Endothelial cell of umbilical vein (primary cell): ENCODE results near the gene ANGPTL3. TPM values are rescaled to one million over a fixed set of nuclear protein-coding genes. Genes with fewer than 3 reads are reported as not detected.

Experiments used
- BruUV-seq: library from RNA; stranded (reverse); fragments of 400-500 nt; replicated peaks from 2 replicates; lab custom pipeline; 2021; lab: Mats Ljungman, UMichigan
- CTCF ChIA-PET: fragments of 300-600, 350-600 bp; sonication (Branson Sonifier 250); formaldehyde crosslinking; loops from one replicate; lab custom pipeline; 2021; ENCODE audit warnings: antibody characterized with exemption, inconsistent platforms; lab: Charles Lee
- POLR2A ChIA-PET: fragments of 300-600, 350-600 bp; sonication (Branson Sonifier 250); formaldehyde crosslinking; loops from one replicate; lab custom pipeline; 2021; ENCODE audit warnings: antibody characterized with exemption, inconsistent platforms; lab: Charles Lee
- DNase-seq: peaks from one replicate; pipeline ENCODE4 v3.0.0-alpha.2; 2011; ENCODE audit warnings: low read depth, low spot score
- FAIRE-seq: peaks from 2 replicates; lab custom pipeline; 2011; peaks lifted over from hg19 to GRCh38; lab: Jason Lieb, UNC
- H2AFZ ChIP-seq: 2 replicates; pipeline ENCODE4 v1.6.0; 2012; ENCODE audit warnings: low read depth, low read length, control low read depth, inconsistent platforms
- H3K27ac ChIP-seq: 2 replicates; pipeline ENCODE4 v1.5.1; 2011; ENCODE audit warnings: low read depth, mild to moderate bottlenecking, control low read depth, low read length, moderate library complexity; ENCODE audit not compliant: insufficient read depth
- H3K27me3 ChIP-seq, 2 experiments: 2 replicates each; pipeline versions ENCODE4 v1.6.0 to v1.6.1; 2011; ENCODE audit warnings: low read length in 2 of 2, mixed read lengths in 1 of 2; ENCODE audit not compliant: control insufficient read depth in 2 of 2, insufficient read depth in 2 of 2
- H3K36me3 ChIP-seq, 2 experiments: 2 replicates in 1 of 2; 3 replicates in 1 of 2; pipeline ENCODE4 v1.5.1; 2011; ENCODE audit warnings: low read length in 2 of 2, mild to moderate bottlenecking in 1 of 2, moderate library complexity in 1 of 2; ENCODE audit not compliant: control insufficient read depth in 2 of 2, insufficient read depth in 2 of 2; ENCODE audit errors: extremely low read depth in 1 of 2
- H3K4me1 ChIP-seq: 3 replicates; pipeline ENCODE4 v1.5.1; 2011; ENCODE audit warnings: mild to moderate bottlenecking, low read length; ENCODE audit not compliant: control insufficient read depth, insufficient read depth; ENCODE audit errors: extremely low read depth
- H3K4me2 ChIP-seq: 2 replicates; pipeline ENCODE4 v1.6.1; 2011; ENCODE audit warnings: low read length, control low read depth, mixed read lengths; ENCODE audit not compliant: insufficient read depth
- H3K4me3 ChIP-seq, 3 experiments: fragments of 200-600 bp in 1 of 3; sonication (generic), shearing (Covaris generic) in 1 of 3; replicated peaks in 1 of 3; 2 replicates each; pipeline ENCODE4 v1.5.1; 2011 to 2016; ENCODE audit warnings: control low read depth in 3 of 3, low read length in 3 of 3, mild to moderate bottlenecking in 2 of 3, inconsistent platforms in 1 of 3, low read depth in 1 of 3, moderate library complexity in 1 of 3; ENCODE audit not compliant: insufficient read depth in 1 of 3
- H3K79me2 ChIP-seq: 2 replicates; pipeline ENCODE4 v1.6.0; 2012; ENCODE audit warnings: low read length, inconsistent platforms; ENCODE audit not compliant: control insufficient read depth, insufficient read depth
- H3K9ac ChIP-seq: replicated peaks from 2 replicates; pipeline ENCODE3; 2011; ENCODE audit warnings: low read length, control low read depth; ENCODE audit not compliant: insufficient read depth; ENCODE audit errors: extremely low read depth
- H3K9me1 ChIP-seq: replicated peaks from 3 replicates; pipeline ENCODE4 v1.6.0; 2011; ENCODE audit warnings: mild to moderate bottlenecking, low read length; ENCODE audit not compliant: control insufficient read depth, insufficient read depth; ENCODE audit errors: extremely low read depth
- H3K9me3 ChIP-seq: replicated peaks from 2 replicates; pipeline ENCODE4 v1.5.1; 2012; ENCODE audit warnings: low read length, inconsistent platforms; ENCODE audit not compliant: control insufficient read depth, insufficient read depth
- H4K20me1 ChIP-seq: replicated peaks from 2 replicates; pipeline ENCODE3; 2011; ENCODE audit warnings: mild to moderate bottlenecking, low read length; ENCODE audit not compliant: control insufficient read depth, insufficient read depth; ENCODE audit errors: extremely low read depth
- EZH2 ChIP-seq: IDR thresholded peaks from 2 replicates; pipeline ENCODE4 v1.6.1; 2012; ENCODE audit warnings: borderline replicate concordance, low read depth, mild to moderate bottlenecking, moderate library complexity, low read length, inconsistent platforms; ENCODE audit not compliant: severe bottlenecking
- FOS ChIP-seq: IDR thresholded peaks from 2 replicates; pipeline ENCODE4 v1.6.1; 2011; ENCODE audit warnings: mild to moderate bottlenecking, low read length, moderate library complexity, borderline replicate concordance; ENCODE audit not compliant: insufficient read depth
- JUN ChIP-seq: IDR thresholded peaks from 2 replicates; pipeline ENCODE4 v1.6.1; 2011; ENCODE audit warnings: borderline replicate concordance, low read depth; ENCODE audit not compliant: insufficient read length, insufficient read depth
- POLR2A ChIP-seq: IDR thresholded peaks from 2 replicates; pipeline ENCODE4 v1.6.1; 2012; ENCODE audit warnings: low read depth, mild to moderate bottlenecking, control low read depth, low read length
- POLR2AphosphoS5 ChIP-seq: IDR thresholded peaks from 2 replicates; pipeline ENCODE4 v1.6.1; 2012; ENCODE audit warnings: low read depth, mild to moderate bottlenecking, control low read depth, low read length, moderate library complexity; ENCODE audit not compliant: insufficient read depth
- dilution Hi-C: fragments of 300-500 bp; cut with MboI; formaldehyde crosslinking; loops from one replicate; pipeline ENCODE4 v1.15.0; 2019; ENCODE audit warnings: low sequenced_read_pairs; ENCODE audit not compliant: extremely low pct_ligation_motif_present
- intact Hi-C: fragments of 100-400 bp; cut with micrococcal nuclease; formaldehyde crosslinking; loops from one replicate; pipeline ENCODE4 v1.10.0; 2022
- polyA plus RNA-seq, 4 experiments: library from polyadenylated mRNA; depleted of rRNA in 3 of 4; stranded (reverse) in 3 of 4; unstranded in 1 of 4; fragments of >200 nt; gene quantifications; 2 replicates each; pipeline versions ENCODE4 v1.2.1 to v1.2.3, GENCODE V29; 2011 to 2012; ENCODE audit warnings: missing spikeins in 1 of 4
- total RNA-seq: library from RNA; stranded (reverse); gene quantifications from 2 replicates; pipeline ENCODE4 v1.2.3, GENCODE V29; 2021
- TF ChIP-seq, protein P1 (sequence below): IDR thresholded peaks from 2 replicates; pipeline ENCODE4 v1.6.1; 2011; ENCODE audit not compliant: insufficient read depth, insufficient read length
- TF ChIP-seq, protein P2 (sequence below), 2 donors: IDR thresholded peaks; 1 replicate in 1 of 2; 2 replicates in 1 of 2; pipeline ENCODE4 v1.5.1; 2011; ENCODE audit warnings: low read length in 2 of 2, mild to moderate bottlenecking in 2 of 2, moderate library complexity in 2 of 2, control low read depth in 1 of 2, inconsistent platforms in 1 of 2, low read depth in 1 of 2; ENCODE audit not compliant: insufficient read depth in 1 of 2; ENCODE audit errors: extremely low read depth in 1 of 2

ANGPTL3 gene
- total and polyA plus RNA-seq, 2 donors (not counting 3 experiments of a cell fraction or from before 2014, with no cell fraction given): not detected

DNA sequence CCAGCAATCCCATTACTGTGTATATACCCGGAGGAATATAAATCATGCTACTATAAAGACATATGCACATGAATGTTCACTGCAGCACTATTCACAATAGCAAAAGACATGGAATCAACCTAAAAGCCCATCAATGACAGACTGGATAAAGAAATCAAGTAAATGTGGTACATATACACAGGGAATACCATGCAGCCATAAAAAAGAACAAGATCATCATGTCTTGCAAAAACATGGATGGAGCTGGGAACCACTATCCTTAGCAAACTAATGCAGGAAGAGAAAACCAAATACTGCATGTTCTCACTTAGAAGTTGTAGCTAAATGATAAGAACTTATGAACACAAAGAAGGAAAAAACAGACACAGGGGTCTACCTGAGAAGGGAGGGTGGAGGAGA lies 6.4 kb upstream of the ANGPTL3 start:
- no peak for FAIRE-seq
- H3K27ac ChIP-seq: no peak overlapping the region

More for the DNA sequence above, 6.4 kb upstream of the ANGPTL3 start:
- Histone ChIP-seq H3K27me3 (no peaks in the 10 kb centered on the region), H3K36me3 (peaks cover 0 to under 1% of the 10 kb centered on the region in 2 experiments), H3K9me1 (no peaks in the 10 kb centered on the region), H4K20me1 (no peaks in the 10 kb centered on the region), H3K79me2 (no peaks in the 10 kb centered on the region), H3K9ac (no peak overlapping the region), H3K4me2 (no peak overlapping the region), H3K4me3 (no peak overlapping the region), H2AFZ (no peak overlapping the region), H3K4me1 (no peaks in the 10 kb centered on the region), H3K9me3 (no peaks in the 10 kb centered on the region)
- dilution Hi-C loops (no loop called here), intact Hi-C loops (no loop called here)
- no peak for TF ChIP-seq FOS
- TF ChIP-seq EZH2: no peak
- TF ChIP-seq, protein P1, sequence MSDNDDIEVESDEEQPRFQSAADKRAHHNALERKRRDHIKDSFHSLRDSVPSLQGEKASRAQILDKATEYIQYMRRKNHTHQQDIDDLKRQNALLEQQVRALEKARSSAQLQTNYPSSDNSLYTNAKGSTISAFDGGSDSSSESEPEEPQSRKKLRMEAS: no peak
- no peak for TF ChIP-seq POLR2A
- TF ChIP-seq POLR2AphosphoS5: no peak
- TF ChIP-seq, protein P2, sequence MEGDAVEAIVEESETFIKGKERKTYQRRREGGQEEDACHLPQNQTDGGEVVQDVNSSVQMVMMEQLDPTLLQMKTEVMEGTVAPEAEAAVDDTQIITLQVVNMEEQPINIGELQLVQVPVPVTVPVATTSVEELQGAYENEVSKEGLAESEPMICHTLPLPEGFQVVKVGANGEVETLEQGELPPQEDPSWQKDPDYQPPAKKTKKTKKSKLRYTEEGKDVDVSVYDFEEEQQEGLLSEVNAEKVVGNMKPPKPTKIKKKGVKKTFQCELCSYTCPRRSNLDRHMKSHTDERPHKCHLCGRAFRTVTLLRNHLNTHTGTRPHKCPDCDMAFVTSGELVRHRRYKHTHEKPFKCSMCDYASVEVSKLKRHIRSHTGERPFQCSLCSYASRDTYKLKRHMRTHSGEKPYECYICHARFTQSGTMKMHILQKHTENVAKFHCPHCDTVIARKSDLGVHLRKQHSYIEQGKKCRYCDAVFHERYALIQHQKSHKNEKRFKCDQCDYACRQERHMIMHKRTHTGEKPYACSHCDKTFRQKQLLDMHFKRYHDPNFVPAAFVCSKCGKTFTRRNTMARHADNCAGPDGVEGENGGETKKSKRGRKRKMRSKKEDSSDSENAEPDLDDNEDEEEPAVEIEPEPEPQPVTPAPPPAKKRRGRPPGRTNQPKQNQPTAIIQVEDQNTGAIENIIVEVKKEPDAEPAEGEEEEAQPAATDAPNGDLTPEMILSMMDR (IDR thresholded peaks at IDR 0.05; ENCODE audit: extremely low read depth in 1 of 2, insufficient read depth in 1 of 2, low read depth in 1 of 2, low read length in 2 of 2): no peak
- TF ChIP-seq JUN: no peak
- no peak for DNase-seq
- no TSS peak for BruUV-seq
- POLR2A ChIA-PET: no interaction called here
- CTCF ChIA-PET: no interaction called here
